SK-N-SH treated with all-trans-retinoic acid at 6 μM for 48 hours (cell line): ENCODE results near the gene RCCD1.

Source experiments
- ATAC-seq: fragments of 200-7000 bp; cut with Tn5 transposase; 3 replicates; pipeline ENCODE4 v1.9.1; 2020; ENCODE audit warnings: mild to moderate bottlenecking, moderate library complexity
- ARNTL ChIP-seq: fragments of 450-650 bp; formaldehyde crosslinking; IDR thresholded peaks from 2 replicates; pipeline ENCODE4 v1.5.0; 2020; ENCODE audit warnings: low read depth, mild to moderate bottlenecking, moderate library complexity, borderline replicate concordance
- CREB5 ChIP-seq: fragments of 250-450 bp; sonication (Bioruptor Pico); IDR thresholded peaks from 2 replicates; pipeline ENCODE4 v1.5.1; 2020; ENCODE audit warnings: low read depth, mild to moderate bottlenecking, moderate library complexity
- CSRNP3 ChIP-seq: fragments of 250-450 bp; sonication (Bioruptor Pico); IDR thresholded peaks from 2 replicates; pipeline ENCODE4 v1.5.1; 2021; ENCODE audit warnings: mild to moderate bottlenecking, moderate library complexity
- OSR1 ChIP-seq: fragments of 250-450 bp; sonication (Bioruptor Pico); IDR thresholded peaks from 2 replicates; pipeline ENCODE4 v1.8.0; 2022; ENCODE audit warnings: moderate library complexity, mild to moderate bottlenecking, inconsistent platforms
- POU6F1 ChIP-seq: fragments of 250-450 bp; sonication (Bioruptor Pico); IDR thresholded peaks from 2 replicates; pipeline ENCODE4 v1.8.0; 2021; ENCODE audit warnings: low read depth, mild to moderate bottlenecking, moderate library complexity, borderline replicate concordance
- ZFP30 ChIP-seq: fragments of 450-650 bp; formaldehyde crosslinking; IDR thresholded peaks from 2 replicates; pipeline ENCODE4 v1.5.0; 2022; ENCODE audit warnings: mild to moderate bottlenecking, moderate library complexity
- ZNF565 ChIP-seq: fragments of 450-650 bp; formaldehyde crosslinking; conservative IDR thresholded peaks from 2 replicates; pipeline ENCODE4 v1.5.0; 2020; ENCODE audit warnings: low read depth, mild to moderate bottlenecking, moderate library complexity

RCCD1 gene

GRCh38 chr15:91001209-91001608, 46.5 kb downstream of the RCCD1 start (continued):
- TF ChIP-seq CREB5 (CRISPR knock-in tag): no peak
- TF ChIP-seq OSR1: no peak
- TF ChIP-seq POU6F1 (CRISPR knock-in tag): no peak
- no peak for TF ChIP-seq ZNF565
- TF ChIP-seq, all 23 proteins: peak for 0

GRCh38 chr15:91007266-91007665, 52.6 kb downstream of the RCCD1 start:
- TF ChIP-seq OSR1 (no peak), ARNTL (no peak), CSRNP3 (CRISPR knock-in tag) (no peak), ZFP30 (no peak)
- ATAC-seq: no peak
